GM21390 (cell line): ENCODE measurements around the gene OSBPL1A.
A peak's percentile ranks its signal among the peaks of the same experiment; 100 is the strongest.

Source experiments
- ATAC-seq: cut with Tn5 transposase; IDR thresholded peaks from one replicate; pipeline ENCODE4 v1.9.1; 2021; ENCODE audit not compliant: unreplicated experiment

Gene OSBPL1A

DNA sequence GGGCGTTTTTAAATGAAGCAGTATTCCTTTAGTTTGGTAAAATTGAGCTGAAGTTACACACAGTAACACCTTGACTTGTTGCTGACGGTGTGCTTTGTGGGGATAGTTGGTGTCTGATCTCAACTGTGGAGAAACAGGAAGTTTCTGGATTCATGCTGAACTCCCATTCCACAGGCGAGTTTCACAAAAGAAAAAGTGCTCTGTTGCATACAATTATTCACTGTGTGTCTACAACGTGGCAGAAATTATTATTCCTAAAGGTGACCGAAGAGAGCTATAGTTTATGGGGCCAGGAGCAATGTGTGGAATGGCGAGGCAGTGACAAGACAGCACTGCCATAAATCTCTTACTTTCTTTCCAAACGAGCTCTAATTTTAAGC, 259.2 kb downstream of the OSBPL1A start:
- ATAC-seq = peak; percentile 31

DNA sequence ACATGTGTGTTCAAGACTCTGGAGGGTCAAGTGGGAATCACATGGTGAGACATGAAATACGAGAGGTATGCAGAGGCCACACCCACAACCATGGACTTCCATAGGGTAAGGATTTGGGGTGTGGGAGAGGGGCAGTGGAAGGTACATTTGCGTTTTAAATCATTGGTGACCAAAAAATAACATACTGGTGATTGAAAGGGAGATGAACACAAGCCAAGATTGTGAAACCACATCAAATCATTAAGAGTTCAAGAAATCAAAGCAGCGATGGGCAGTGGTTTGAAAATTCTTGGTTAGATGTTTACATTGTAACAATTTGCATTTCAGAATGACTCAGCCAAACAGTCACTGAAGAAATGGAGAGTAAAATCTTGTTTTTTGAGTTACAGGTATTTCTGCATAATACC, 260.7 kb downstream of the OSBPL1A start:
- no peak for ATAC-seq

DNA sequence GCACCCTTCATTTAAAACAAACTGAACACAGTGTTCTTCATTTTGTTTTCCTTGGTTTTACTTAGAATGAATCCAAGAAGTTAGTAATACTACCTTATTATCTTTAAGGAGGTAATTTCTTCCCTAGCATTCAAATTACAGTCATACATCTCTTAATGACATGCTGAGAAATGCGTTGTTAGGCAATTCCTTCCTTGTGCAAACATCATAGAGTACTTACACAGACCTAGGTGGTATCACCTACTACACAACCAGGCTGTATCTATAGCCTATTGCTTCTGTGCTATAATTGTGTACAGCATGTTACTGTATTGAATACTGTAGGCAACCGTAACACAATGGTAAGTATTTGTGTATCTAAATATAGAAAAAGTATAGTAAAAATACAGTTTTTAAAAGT, 267.1 kb downstream of the OSBPL1A start:
- ATAC-seq = no peak

DNA sequence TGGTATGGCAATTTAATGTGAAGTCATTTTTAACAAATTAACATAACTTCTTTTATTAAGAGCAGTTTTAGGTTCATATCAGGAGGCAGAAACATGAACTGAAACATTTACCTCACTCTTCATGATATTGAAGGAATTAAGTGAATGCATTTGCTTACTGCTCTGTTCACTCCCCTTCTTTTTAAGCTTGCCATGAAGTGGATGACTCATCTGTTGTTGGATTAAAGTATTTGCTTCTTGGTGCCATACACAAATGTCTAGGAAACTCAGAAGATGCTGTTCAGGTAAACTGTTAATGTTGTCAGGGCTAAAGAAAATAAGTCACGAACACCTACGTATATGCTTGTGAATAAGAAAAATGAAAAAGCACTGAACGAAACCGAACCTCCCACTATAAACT, 268.9 kb downstream of the OSBPL1A start:
- no peak for ATAC-seq

DNA sequence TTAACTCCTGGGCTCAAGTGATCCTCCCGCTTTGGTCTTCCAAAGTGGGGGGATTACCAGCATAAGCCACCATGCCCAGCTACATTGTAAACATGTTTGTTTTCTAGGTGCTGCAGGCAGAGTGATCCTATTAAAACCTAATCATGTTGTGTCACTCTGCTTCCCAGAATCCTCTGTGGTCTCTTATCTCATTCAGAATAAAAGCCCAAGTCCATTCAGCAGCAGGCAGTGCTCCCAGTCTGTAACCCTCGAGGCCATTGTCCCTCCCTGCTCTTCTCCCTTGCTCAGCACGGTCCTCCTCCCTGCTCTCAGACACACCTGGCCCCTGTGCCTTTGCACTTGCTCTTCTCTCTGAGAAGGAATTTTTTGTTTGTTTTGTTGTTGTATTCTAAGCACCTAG, 269.9 kb downstream of the OSBPL1A start:
- no peak for ATAC-seq

DNA sequence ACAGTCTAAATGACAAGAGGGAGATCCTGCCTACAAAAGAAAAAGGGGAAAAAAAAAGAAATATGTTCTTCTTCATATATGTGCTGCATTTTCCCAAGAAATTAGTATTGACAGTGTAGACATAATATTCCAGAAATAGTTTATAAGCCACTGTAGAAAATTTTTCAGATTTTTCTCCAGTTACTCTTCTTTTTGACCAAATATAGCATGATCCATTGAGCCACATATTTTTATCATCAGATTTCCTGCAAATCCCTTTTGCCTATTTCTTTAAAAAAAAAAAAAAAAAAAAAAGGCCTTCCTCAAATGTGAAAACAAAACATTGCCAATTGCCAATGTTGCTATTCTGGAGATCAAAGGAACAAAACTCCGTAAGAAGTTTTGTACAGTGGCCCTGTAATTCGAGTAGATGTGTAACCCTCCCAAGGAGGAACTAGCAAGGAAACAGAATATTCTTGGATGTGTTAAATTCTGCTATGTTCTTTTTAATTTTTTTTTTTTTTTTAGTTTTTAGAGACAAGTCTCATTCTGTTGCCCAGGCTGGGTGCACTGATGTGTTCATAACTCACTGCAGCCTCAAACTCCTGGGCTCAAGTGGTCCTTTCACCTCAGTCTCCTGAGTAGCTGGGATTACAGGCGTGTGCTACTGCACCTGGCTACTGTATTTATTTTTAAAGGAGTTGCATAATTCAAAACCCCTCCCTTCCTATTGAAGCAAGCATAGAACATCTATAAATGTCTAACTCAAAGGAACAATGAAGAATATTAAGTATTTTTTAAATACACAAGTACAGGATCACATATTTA, 271.3 kb downstream of the OSBPL1A start:
- ATAC-seq = no peak

DNA sequence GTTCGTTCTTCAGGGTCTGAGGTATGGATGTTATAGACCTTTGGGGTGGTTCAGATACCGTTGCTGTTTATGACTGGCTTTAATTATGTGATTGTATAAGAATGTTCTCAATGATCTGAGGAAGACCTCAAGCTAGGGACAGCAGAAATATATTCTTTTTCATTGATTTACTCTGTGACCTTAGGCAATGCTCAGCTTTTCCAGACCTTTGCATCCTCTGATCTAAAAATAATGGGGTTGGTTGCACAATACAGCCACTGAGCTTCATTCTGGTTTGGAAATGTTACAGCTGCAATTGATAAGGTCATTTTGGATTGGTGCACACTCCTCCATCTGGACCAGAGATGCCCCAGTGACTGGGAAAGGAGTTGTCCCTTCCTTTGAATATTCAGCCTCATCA, 276.0 kb downstream of the OSBPL1A start:
- no peak for ATAC-seq

DNA sequence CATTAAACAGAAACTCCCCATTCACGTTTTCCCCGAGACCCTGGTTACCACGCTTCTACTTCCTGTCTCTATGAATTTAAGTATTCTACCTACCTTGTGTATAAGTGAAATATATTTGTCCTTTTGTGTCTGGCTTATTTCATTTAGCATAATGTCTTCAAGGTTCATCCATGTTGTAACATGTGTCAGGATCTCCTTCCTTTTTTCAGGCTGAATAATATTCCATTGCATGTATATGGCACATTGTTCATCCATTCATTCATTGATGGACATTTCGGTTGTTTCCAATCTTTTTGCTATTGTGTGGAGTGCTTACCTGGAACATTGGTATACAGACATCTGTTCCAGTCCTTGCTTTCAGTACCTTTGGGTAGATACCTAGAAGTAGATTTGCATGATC, 276.9 kb downstream of the OSBPL1A start:
- ATAC-seq = no peak

DNA sequence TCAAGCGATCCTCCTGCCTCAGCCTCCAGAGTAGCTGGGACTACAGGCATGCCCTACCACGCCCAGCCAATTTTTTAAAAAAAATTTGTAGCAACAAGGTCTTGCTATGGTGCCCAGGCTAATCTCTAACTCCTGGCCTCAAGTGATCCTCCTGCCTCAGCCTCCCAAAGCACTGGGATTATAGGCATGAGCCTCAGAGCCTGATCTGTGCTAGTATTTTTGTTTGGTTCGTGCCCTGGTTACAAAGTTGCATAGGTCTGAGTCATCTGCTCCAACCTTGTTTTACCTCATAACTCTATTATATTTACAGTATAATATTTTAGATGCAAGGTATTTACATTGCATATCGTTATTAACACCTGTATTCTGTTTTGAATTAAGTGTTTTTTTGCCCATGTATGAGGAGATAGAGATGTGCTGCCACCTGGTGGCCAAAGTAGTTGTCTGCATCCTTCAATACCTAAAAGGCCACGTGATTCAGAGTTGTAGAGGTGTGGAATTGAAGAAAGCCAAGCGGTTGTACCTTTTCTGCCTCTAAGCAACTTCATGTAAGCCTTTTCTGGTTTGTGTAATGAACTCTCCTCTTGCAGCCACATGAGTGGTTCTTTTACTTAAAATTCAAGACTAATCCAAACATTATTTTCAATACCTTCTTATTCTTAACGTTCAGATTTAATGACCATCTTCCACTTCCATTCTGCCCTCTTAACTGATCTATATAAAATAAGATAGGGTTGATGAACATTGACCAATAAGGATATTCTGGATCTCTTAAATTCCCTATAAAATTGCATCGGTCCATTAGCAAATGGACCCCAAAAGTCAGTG, 278.7 kb downstream of the OSBPL1A start:
- ATAC-seq = no peak

DNA sequence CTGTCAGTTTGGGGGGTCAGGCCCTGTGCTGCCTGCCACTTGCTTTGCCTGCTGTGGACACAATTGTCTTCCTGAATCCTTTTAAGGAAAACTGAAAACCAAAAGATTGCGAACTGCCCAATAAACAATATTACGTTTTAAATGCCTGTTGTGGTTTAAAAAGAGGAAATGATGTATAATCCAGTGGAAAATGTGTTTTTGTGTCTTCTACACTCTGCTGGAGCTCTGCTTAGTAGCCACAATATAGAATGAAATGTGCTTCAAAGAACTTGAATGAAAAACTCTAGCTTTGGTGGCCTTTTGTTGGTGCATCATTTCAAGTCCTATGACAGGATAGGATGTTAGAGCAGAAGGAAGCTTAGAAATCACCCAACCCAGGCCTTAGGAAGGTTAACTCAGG, 282.0 kb downstream of the OSBPL1A start:
- no peak for ATAC-seq

DNA sequence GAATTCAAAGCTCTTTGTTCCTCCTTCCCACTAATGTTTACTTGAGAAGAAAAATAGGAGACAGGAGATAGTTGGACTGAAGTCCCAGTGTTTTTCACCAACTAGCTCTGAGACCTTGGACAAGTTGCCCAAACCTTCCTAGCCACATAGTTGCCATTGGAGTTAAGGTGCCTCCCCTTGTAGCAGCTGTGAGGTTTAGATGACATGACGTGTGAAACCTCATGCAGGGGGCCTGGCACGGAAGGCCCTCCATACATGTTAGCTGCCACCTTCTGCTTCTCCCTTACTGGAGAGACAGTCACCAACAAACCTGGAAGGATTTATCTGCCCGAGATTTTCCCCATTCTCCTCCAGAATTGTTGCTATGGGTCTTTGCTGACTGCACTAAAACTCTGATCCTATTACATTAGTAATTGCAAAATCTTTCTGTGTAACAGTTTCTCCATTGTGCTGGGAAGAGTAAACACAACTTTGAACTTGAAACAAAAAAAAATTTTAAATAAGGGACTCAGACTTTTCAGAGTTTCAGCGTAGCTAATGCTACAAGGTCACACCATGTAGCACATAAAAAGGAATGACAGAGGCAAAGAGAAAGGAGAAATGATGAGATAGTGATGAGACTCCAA, 282.6 kb downstream of the OSBPL1A start:
- no peak for ATAC-seq

DNA sequence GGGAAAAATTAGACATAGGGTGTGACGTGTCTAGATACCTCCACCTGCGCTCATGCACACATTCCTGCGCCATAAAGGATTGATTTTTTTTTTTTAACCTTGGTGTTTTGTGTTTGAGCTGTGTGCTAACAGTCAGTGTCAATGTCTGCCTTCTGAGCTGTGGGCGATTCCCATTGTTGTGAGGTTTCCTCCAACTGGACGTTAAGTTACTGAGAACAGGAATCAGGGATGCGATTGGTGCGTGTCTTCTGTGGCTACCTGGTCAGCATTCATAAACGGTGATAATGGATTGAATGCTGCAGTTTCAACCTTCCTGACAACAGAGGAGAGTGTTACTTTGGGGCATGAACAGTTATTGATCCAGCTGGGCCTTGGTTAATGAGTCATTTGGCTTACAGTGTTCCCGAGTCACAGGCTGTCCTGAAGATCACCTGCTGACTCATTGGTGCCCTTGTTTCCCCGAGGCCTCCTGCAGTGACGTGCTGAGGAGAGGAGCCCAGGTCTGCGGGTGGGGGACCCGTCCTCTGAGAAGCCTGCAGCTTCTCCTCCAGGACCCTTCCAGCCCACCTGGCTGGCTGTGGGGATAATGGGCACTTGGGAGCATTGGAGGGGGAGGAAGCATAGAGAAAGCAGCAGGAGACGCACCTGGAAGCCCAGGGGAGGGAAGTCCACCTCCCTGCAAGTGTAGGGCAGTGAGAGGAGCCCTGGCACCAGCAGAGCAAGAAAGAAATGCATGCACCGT, 284.6 kb downstream of the OSBPL1A start:
- ATAC-seq = no peak

DNA sequence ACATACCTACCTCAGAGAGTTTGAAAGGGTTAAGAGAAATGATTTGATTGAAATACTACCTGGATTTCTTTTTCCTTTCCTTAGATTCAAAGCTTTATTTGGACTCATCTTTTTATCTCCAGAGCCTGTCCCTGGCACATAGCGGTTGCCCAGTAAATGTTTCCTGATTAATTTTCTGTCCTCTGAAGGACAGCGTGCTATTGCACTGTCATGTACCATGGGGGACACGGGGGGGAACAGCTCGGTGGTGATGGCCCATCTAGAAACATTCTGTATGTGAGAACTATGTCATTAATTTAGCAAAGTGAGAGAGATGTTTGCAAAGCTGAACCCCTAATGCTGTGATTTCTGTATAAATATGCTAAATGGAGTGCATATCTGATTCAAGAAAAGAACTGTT, 285.2 kb downstream of the OSBPL1A start:
- ATAC-seq = no peak
